ENCODE results near the gene ALPG.

DNA sequence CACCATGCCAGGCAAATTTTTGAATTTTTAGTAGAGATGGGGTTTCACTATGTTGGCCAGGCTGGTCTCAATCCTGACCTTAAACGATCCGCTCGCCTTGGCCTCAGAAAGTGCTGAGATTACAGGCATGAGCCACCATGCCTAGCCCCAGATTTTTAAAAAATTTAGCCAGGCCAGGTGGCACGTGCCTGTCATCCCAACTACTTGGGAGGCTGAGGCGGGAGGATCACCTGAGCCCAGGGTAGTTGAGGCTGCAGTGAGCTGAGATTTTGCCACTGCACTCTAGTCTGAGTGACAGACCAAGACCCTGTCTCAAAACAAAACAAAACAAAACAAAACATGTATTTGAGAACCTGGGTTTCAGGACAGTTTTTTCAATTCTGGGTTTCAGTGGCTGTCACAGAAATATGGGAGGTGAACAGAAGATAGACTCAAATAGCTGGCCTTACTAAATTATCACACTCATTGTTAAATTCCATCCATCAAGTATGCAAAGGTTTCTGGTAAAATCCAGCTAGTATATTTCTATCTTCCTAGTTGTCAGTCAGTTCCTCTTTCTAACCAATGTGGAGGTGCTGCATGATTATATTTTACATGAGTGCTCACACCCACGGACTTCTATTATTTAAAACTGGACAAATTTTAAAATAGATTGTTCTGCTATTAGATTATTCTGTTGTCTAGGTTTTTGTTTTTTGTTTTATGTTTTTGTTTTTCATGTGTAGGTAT, 5.4 kb downstream of the ALPG start:
- TF ChIP-seq, protein P1, sequence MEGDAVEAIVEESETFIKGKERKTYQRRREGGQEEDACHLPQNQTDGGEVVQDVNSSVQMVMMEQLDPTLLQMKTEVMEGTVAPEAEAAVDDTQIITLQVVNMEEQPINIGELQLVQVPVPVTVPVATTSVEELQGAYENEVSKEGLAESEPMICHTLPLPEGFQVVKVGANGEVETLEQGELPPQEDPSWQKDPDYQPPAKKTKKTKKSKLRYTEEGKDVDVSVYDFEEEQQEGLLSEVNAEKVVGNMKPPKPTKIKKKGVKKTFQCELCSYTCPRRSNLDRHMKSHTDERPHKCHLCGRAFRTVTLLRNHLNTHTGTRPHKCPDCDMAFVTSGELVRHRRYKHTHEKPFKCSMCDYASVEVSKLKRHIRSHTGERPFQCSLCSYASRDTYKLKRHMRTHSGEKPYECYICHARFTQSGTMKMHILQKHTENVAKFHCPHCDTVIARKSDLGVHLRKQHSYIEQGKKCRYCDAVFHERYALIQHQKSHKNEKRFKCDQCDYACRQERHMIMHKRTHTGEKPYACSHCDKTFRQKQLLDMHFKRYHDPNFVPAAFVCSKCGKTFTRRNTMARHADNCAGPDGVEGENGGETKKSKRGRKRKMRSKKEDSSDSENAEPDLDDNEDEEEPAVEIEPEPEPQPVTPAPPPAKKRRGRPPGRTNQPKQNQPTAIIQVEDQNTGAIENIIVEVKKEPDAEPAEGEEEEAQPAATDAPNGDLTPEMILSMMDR (IDR thresholded peaks at IDR 0.05; ENCODE audit: borderline replicate concordance, extremely low read depth, low read length, poor library complexity, severe bottlenecking): no peak
- no peak for TF ChIP-seq EZH2 (IDR thresholded peaks at IDR 0.05; ENCODE audit: borderline replicate concordance, low read depth, low read length, severe bottlenecking)

Measured in DND-41 (cell line).